CD14-positive monocyte (primary cell): ENCODE data around the gene GGN. TPM values are rescaled to one million over a fixed set of nuclear protein-coding genes. Genes with fewer than 3 reads are reported as not detected.

ENCODE experiments used
- DNase-seq, 3 donors: peaks; one replicate each; pipeline ENCODE4 v3.0.0-alpha.2; 2011 to 2022
- H2AFZ ChIP-seq: 2 replicates; pipeline ENCODE4 v1.6.0; 2012; ENCODE audit warnings: mild to moderate bottlenecking, low read depth, low read length, inconsistent platforms; ENCODE audit not compliant: insufficient read depth, poor library complexity, severe bottlenecking
- H3K27ac ChIP-seq, 2 donors: 1 replicate in 1 of 2; 2 replicates in 1 of 2; pipeline ENCODE4 v1.5.1; 2012 to 2013; ENCODE audit warnings: low read length in 2 of 2, control low read depth in 1 of 2, inconsistent platforms in 1 of 2, low read depth in 1 of 2, mild to moderate bottlenecking in 1 of 2
- H3K27me3 ChIP-seq, 2 donors: one replicate each; pipeline versions ENCODE4 v1.6.0 to v1.6.1; 2011 to 2013; ENCODE audit warnings: low read length in 2 of 2; ENCODE audit not compliant: control insufficient read depth in 2 of 2, insufficient read depth in 2 of 2
- H3K36me3 ChIP-seq, 2 donors: replicated peaks in 1 of 2; 1 replicate in 1 of 2; 2 replicates in 1 of 2; pipeline versions ENCODE4 v1.5.1 to v1.6.1; 2012 to 2013; ENCODE audit warnings: low read length in 2 of 2, control low read depth in 1 of 2, inconsistent platforms in 1 of 2, mild to moderate bottlenecking in 1 of 2; ENCODE audit not compliant: insufficient read depth in 2 of 2, control insufficient read depth in 1 of 2
- H3K4me1 ChIP-seq, 2 donors: 1 replicate in 1 of 2; 2 replicates in 1 of 2; pipeline versions ENCODE4 v1.5.1 to v1.6.1; 2012 to 2013; ENCODE audit warnings: low read length in 2 of 2, control low read depth in 1 of 2, inconsistent platforms in 1 of 2, mild to moderate bottlenecking in 1 of 2, moderate library complexity in 1 of 2; ENCODE audit not compliant: insufficient read depth in 2 of 2, control insufficient read depth in 1 of 2
- H3K4me2 ChIP-seq: replicated peaks from 2 replicates; pipeline ENCODE3; 2012; ENCODE audit warnings: low read length, moderate library complexity, mild to moderate bottlenecking; ENCODE audit not compliant: poor library complexity, severe bottlenecking; ENCODE audit errors: extremely low read depth
- H3K4me3 ChIP-seq, 3 experiments: fragments of 200-600 bp in 1 of 3; sonication (generic) in 1 of 3; replicated peaks in 1 of 3; 1 replicate in 2 of 3; 2 replicates in 1 of 3; pipeline ENCODE4 v1.5.1; 2011 to 2013; ENCODE audit warnings: low read length in 3 of 3, mild to moderate bottlenecking in 3 of 3, control low read depth in 2 of 3, low read depth in 2 of 3, inconsistent platforms in 1 of 3, moderate library complexity in 1 of 3
- H3K79me2 ChIP-seq: 2 replicates; pipeline ENCODE4 v1.6.0; 2012; ENCODE audit warnings: mild to moderate bottlenecking, control low read depth, inconsistent platforms, low read length, moderate library complexity; ENCODE audit not compliant: insufficient read depth
- H3K9ac ChIP-seq: 2 replicates; pipeline ENCODE4 v1.6.0; 2017; ENCODE audit warnings: low read length, mild to moderate bottlenecking; ENCODE audit not compliant: insufficient read depth, poor library complexity, severe bottlenecking
- H3K9me3 ChIP-seq, 2 donors: replicated peaks in 1 of 2; 1 replicate in 1 of 2; 2 replicates in 1 of 2; pipeline versions ENCODE4 v1.5.1 to v1.6.1; 2012 to 2013; ENCODE audit warnings: low read length in 2 of 2, control low read depth in 1 of 2; ENCODE audit not compliant: control insufficient read depth in 1 of 2, insufficient read depth in 1 of 2
- H4K20me1 ChIP-seq: 2 replicates; pipeline ENCODE4 v1.6.0; 2012; ENCODE audit warnings: mild to moderate bottlenecking, low read length, control low read depth, moderate library complexity; ENCODE audit not compliant: insufficient read depth
- H3K27ac Mint-ChIP-seq, 7 donors: one replicate each; pipeline ENCODE4 v1.8.0; 2020; ENCODE audit warnings: mild to moderate bottlenecking in 7 of 7, mixed read lengths in 7 of 7, moderate library complexity in 6 of 7, inconsistent platforms in 2 of 7
- H3K27me3 Mint-ChIP-seq, 3 donors: one replicate each; pipeline ENCODE4 v1.8.0; 2021 to 2022; ENCODE audit warnings: low read depth in 3 of 3, mild to moderate bottlenecking in 3 of 3, mixed read lengths in 3 of 3, moderate library complexity in 3 of 3, inconsistent platforms in 1 of 3
- H3K36me3 Mint-ChIP-seq, 2 donors: one replicate each; pipeline ENCODE4 v1.8.0; 2020; ENCODE audit warnings: mixed read lengths in 2 of 2, inconsistent platforms in 1 of 2, mild to moderate bottlenecking in 1 of 2
- H3K4me1 Mint-ChIP-seq: one replicate; pipeline ENCODE4 v1.8.0; 2020; ENCODE audit warnings: mild to moderate bottlenecking, mixed read lengths
- H3K4me3 Mint-ChIP-seq, 2 donors: one replicate each; pipeline ENCODE4 v1.8.0; 2020; ENCODE audit warnings: mild to moderate bottlenecking in 2 of 2, mixed read lengths in 2 of 2, moderate library complexity in 1 of 2
- H3K9me3 Mint-ChIP-seq, 7 donors: one replicate each; pipeline ENCODE4 v1.8.0; 2020 to 2022; ENCODE audit warnings: mixed read lengths in 7 of 7, mild to moderate bottlenecking in 6 of 7, moderate library complexity in 6 of 7, inconsistent platforms in 2 of 7
- WGBS: methylation state at CpG from one replicate; pipeline ENCODE4 v1.1.5; 2013; ENCODE audit warnings: missing lambda C conversion rate; ENCODE audit not compliant: insufficient coverage; 5-methylcytosine and 5-hydroxymethylcytosine counted together
- intact Hi-C, 2 donors: fragments of 100-400 bp; cut with micrococcal nuclease; formaldehyde crosslinking; loops; one replicate each; pipeline versions ENCODE4 v1.15.0 to v1.15.1; 2023
- polyA plus RNA-seq, 3 donors: library from polyadenylated mRNA; depleted of rRNA in 1 of 3; unstranded in 2 of 3; stranded (reverse) in 1 of 3; fragments of 300-500 nt in 2 of 3; fragments of >200 nt in 1 of 3; fragmentation: Illumina TruSeq in 2 of 3; gene quantifications; 1 replicate in 2 of 3; 2 replicates in 1 of 3; pipeline ENCODE4 v1.2.3, GENCODE V29; 2012 to 2021
- TF ChIP-seq, protein P1 (sequence below): fragments of 200-600 bp; IDR thresholded peaks from one replicate; pipeline ENCODE4 v1.8.0; 2022; ENCODE audit warnings: antibody characterized with exemption, mild to moderate bottlenecking

GGN gene
- polyA plus RNA-seq, 3 donors = 0.12 to 0.56 TPM; not detected in 1

DNA sequence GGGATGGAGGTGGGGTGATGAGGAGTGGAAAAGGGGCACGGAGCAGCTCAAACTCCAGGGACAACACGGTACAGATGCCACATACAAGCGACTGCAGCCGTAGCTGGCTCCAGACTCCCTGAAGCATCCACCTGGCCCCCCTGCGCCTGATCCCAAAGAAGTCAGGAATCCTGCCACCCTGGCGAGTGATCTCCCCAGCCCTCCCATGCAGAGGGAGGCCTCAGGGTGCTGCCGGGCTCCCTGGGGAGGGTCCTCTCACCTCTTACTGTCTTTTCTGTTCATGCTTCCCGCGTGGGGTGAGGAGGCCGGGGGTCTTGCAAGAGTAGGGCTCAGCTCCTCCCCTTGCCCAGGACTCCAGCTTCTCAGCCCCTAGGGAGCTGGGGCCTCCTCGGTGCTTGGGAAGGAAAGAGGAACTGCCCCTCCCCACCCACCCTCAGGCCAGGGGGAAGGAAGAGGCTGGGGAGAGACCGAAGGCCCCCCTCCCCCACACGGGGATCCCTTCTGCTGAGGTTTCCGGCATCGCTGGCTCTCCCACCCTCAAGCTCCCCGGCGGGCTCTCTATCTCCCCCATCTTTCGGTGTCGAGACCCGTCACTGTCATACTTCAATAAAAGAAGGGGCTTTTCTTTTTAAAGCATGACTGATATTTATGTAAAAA is 38.1 kb upstream of the GGN start, which contains the start of gene RASGRP4:
RASGRP4 (minus strand) TSS at position 410 of the 657 bp plus-strand sequence; CDS start at position 282, 128 bp downstream.
- Mint-ChIP-seq H3K4me3 (peak within 1 kb of the TSS; percentile 88 to 95), H3K4me1 (peaks cover 30% of the 10 kb centered on the region), H3K9me3 (no peaks in the 10 kb centered on the region), H3K27ac (peak within 1 kb of the TSS; percentile 81 to 96 (median 92)), H3K36me3 (peaks cover 13 to 26% of the 10 kb centered on the region in 2 donors), H3K27me3 (peaks cover 1 to 6% (median 3%) of the 10 kb centered on the region in 3 donors)
- peaks cover 33 to 39% of the 10 kb centered on the region in 2 donors for H3K4me1 ChIP-seq
- H3K36me3 ChIP-seq = peaks cover 15 to 16% of the 10 kb centered on the region in 2 donors
- H3K4me3 ChIP-seq = peak within 1 kb of the TSS; percentile 67 to 100 (median 90)
- TF ChIP-seq, protein P1, sequence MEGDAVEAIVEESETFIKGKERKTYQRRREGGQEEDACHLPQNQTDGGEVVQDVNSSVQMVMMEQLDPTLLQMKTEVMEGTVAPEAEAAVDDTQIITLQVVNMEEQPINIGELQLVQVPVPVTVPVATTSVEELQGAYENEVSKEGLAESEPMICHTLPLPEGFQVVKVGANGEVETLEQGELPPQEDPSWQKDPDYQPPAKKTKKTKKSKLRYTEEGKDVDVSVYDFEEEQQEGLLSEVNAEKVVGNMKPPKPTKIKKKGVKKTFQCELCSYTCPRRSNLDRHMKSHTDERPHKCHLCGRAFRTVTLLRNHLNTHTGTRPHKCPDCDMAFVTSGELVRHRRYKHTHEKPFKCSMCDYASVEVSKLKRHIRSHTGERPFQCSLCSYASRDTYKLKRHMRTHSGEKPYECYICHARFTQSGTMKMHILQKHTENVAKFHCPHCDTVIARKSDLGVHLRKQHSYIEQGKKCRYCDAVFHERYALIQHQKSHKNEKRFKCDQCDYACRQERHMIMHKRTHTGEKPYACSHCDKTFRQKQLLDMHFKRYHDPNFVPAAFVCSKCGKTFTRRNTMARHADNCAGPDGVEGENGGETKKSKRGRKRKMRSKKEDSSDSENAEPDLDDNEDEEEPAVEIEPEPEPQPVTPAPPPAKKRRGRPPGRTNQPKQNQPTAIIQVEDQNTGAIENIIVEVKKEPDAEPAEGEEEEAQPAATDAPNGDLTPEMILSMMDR = no peak
- peak within 1 kb of the TSS; percentile 45 to 93 for H3K27ac ChIP-seq
- H2AFZ ChIP-seq = peak within 1 kb of the TSS; percentile 80
- H3K9ac ChIP-seq = peak within 1 kb of the TSS; percentile 92
- no peaks in the 10 kb centered on the region for H3K27me3 ChIP-seq
- peaks cover 13% of the 10 kb centered on the region for H4K20me1 ChIP-seq
- peaks cover 43% of the 10 kb centered on the region for H3K79me2 ChIP-seq
- intact Hi-C loops = no loop called here
- H3K9me3 ChIP-seq = no peaks in the 10 kb centered on the region
- WGBS = 8% methylated on average over 11 of the region's 20 CpGs
- peak within 1 kb of the TSS; percentile 100 for H3K4me2 ChIP-seq
- DNase-seq = peak; percentile 62 to 80 (median 66)

DNA sequence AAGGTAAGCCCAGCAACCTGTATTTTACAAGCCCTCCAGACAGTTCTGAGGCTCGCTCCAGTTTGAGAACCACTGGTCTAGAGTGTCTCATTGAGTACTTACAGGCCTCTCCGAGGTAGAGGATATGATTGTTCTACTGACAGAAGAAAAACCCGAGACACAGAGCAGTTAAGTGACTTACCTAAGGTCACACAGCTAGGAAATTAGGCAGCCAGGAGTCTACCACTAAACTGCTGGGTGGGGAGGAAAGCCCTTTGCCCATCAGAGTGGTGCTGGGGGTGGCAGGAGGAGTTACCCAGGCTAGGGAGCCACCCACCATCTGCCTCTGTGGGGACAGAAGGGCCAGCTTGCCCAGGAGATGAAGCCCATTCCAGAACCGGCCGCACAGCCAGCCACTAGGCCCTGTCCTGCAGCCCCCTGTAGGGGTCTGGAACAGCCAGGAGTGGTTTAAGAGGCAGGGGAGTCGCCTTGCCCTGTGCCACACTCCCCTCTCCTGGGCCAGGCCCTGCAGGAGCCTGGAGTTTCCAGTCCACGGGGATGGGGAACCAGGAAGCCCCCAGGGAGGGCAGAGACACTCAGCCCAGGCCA is 37.5 kb upstream of the GGN start:
- intact Hi-C loops = no loop called here
- Histone ChIP-seq H4K20me1 (peaks cover 13% of the 10 kb centered on the region), H3K9ac (peak overlapping the region; percentile 92), H3K27me3 (no peaks in the 10 kb centered on the region), H3K4me1 (peaks cover 33 to 39% of the 10 kb centered on the region in 2 donors), H3K79me2 (peaks cover 43% of the 10 kb centered on the region), H3K4me2 (peak overlapping the region; percentile 100), H3K27ac (peak overlapping the region; percentile 45 to 93), H3K36me3 (peaks cover 21 to 22% of the 10 kb centered on the region in 2 donors), H3K4me3 (peak overlapping the region; percentile 67 to 100 (median 90)), H2AFZ (peak overlapping the region; percentile 80), H3K9me3 (no peaks in the 10 kb centered on the region)
- TF ChIP-seq, protein P1 = no peak
- Mint-ChIP-seq H3K36me3 (peaks cover 19 to 32% of the 10 kb centered on the region in 2 donors), H3K27me3 (peaks cover 1 to 3% (median 3%) of the 10 kb centered on the region in 3 donors), H3K4me1 (peaks cover 30% of the 10 kb centered on the region), H3K4me3 (peak overlapping the region; percentile 88 to 95), H3K27ac (peak overlapping the region; percentile 78 to 96 (median 90)), H3K9me3 (no peaks in the 10 kb centered on the region)
- 80% methylated on average over 5 of the region's 7 CpGs for WGBS
- peak in 1 of 3 donors; percentile 20 for DNase-seq
